Thymus (tissue), 11 donors: ENCODE results near the gene DNAJC30. TPM values are rescaled to one million over a fixed set of nuclear protein-coding genes. Genes with fewer than 3 reads are reported as not detected.
"Not testable (repeated sequence)": the region's sequence is repeated elsewhere in the genome, so short reads cannot be mapped to it uniquely, and the experiment has no call there.

Source experiments
- DNase-seq, 9 donors: peaks; one replicate each; pipeline ENCODE4 v3.0.0-alpha.2; 2013; ENCODE audit warnings: low spot score in 9 of 9, low read depth in 6 of 9, missing footprints in 1 of 9
- H3K27ac ChIP-seq, 2 donors: one replicate each; pipeline ENCODE4 v1.5.1; 2013; ENCODE audit warnings: control low read depth in 1 of 2, low read depth in 1 of 2, low read length in 1 of 2, mild to moderate bottlenecking in 1 of 2, moderate library complexity in 1 of 2
- H3K27me3 ChIP-seq, 2 donors: one replicate each; pipeline ENCODE4 v1.5.1; 2013; ENCODE audit warnings: low read length in 1 of 2; ENCODE audit not compliant: control insufficient read depth in 2 of 2, insufficient read depth in 1 of 2
- H3K36me3 ChIP-seq, 2 donors: one replicate each; pipeline ENCODE4 v1.5.1; 2013; ENCODE audit warnings: low read length in 1 of 2, mild to moderate bottlenecking in 1 of 2, moderate library complexity in 1 of 2; ENCODE audit not compliant: control insufficient read depth in 2 of 2, insufficient read depth in 2 of 2
- H3K4me1 ChIP-seq, 2 donors: one replicate each; pipeline ENCODE4 v1.5.1; 2013; ENCODE audit warnings: low read length in 2 of 2; ENCODE audit not compliant: control insufficient read depth in 2 of 2, insufficient read depth in 2 of 2
- H3K4me3 ChIP-seq, 2 donors: one replicate each; pipeline ENCODE4 v1.5.1; 2013; ENCODE audit warnings: low read length in 2 of 2, control low read depth in 1 of 2, mild to moderate bottlenecking in 1 of 2
- H3K9me3 ChIP-seq, 2 donors: one replicate each; pipeline ENCODE4 v1.5.1; 2013; ENCODE audit warnings: low read length in 1 of 2, mild to moderate bottlenecking in 1 of 2; ENCODE audit not compliant: control insufficient read depth in 2 of 2, insufficient read depth in 1 of 2
- WGBS: extraction: QIAGEN DNeasy Blood & Tissue Kit; methylation state at CpG from one replicate; pipeline ENCODE4 v1.1.7; 2013; 5-methylcytosine and 5-hydroxymethylcytosine counted together
- polyA plus RNA-seq: library from polyadenylated mRNA; stranded (reverse); fragments of 200-250 nt; gene quantifications from one replicate; pipeline ENCODE4 v1.2.3, GENCODE V29; 2013
- total RNA-seq: library from RNA; stranded (reverse); fragments of 120-200 nt; gene quantifications from one replicate; pipeline ENCODE4 v1.2.4, GENCODE V29; 2013
- donor health status: healthy.

The DNAJC30 gene
- total and polyA plus RNA-seq, 2 donors: 3.7 to 8.0 TPM

- Histone ChIP-seq H3K27me3 (no peaks in the 10 kb centered on the region), H3K36me3 (peaks cover 17% of the 10 kb centered on the region in 2 donors), H3K9me3 (no peaks in the 10 kb centered on the region), H3K4me1 (peaks cover 20 to 21% of the 10 kb centered on the region in 2 donors), H3K27ac (no peak overlapping the region), H3K4me3 (no peak overlapping the region)
- DNase-seq: no peak
- 96% methylated on average over 7 of the region's 7 CpGs for WGBS
These were observed 2.8 kb downstream of the DNAJC30 start for GRCh38 chr7:73680501-73680900.

GRCh38 chr7:73679709-73680108, 3.5 kb downstream of the DNAJC30 start:
- Histone ChIP-seq H3K9me3 (no peaks in the 10 kb centered on the region), H3K36me3 (peaks cover 17% of the 10 kb centered on the region in 2 donors), H3K27me3 (no peaks in the 10 kb centered on the region), H3K27ac (no peak overlapping the region), H3K4me3 (no peak overlapping the region), H3K4me1 (peaks cover 20 to 21% of the 10 kb centered on the region in 2 donors)
- 98% methylated on average over 2 of the region's 2 CpGs for WGBS
- DNase-seq: no peak

DNA sequence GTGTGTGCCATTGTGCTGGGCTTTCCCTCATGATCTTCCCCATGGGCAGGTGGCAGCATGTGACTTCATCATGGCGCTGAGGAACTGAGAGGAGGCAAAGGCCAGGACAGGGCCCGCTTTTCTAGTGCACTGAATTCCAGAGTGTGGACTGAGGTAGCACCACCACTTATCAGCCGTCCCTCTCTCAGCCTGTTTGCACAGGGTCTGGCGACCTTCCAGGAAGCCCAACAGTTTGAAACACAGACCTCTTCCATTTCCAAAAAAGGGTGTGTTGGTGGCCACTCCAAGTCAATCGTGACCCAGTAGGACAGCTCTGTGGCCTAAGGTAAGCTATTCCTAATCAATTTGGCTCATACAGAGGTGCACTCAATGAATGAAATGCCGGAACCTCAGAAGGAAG, 4.4 kb downstream of the DNAJC30 start:
- Histone ChIP-seq H3K4me3 (no peak overlapping the region), H3K27ac (no peak overlapping the region), H3K9me3 (no peaks in the 10 kb centered on the region), H3K27me3 (peaks cover 0 to 3% of the 10 kb centered on the region in 2 donors), H3K36me3 (peaks cover 17% of the 10 kb centered on the region in 2 donors), H3K4me1 (peaks cover 14 to 16% of the 10 kb centered on the region in 2 donors)
- WGBS: 98% methylated on average over 6 of the region's 6 CpGs
- no peak for DNase-seq

- Histone ChIP-seq H3K36me3 (peaks cover 13 to 14% of the 10 kb centered on the region in 2 donors), H3K27me3 (peaks cover 5 to 25% of the 10 kb centered on the region in 2 donors)
- not testable (repeated sequence) for H3K27ac ChIP-seq, H3K4me1 ChIP-seq, H3K9me3 ChIP-seq, DNase-seq, H3K4me3 ChIP-seq
- WGBS: 90% methylated on average over 9 of the region's 9 CpGs
These were observed 7.2 kb downstream of the DNAJC30 start for GRCh38 chr7:73676062-73676461.

DNA sequence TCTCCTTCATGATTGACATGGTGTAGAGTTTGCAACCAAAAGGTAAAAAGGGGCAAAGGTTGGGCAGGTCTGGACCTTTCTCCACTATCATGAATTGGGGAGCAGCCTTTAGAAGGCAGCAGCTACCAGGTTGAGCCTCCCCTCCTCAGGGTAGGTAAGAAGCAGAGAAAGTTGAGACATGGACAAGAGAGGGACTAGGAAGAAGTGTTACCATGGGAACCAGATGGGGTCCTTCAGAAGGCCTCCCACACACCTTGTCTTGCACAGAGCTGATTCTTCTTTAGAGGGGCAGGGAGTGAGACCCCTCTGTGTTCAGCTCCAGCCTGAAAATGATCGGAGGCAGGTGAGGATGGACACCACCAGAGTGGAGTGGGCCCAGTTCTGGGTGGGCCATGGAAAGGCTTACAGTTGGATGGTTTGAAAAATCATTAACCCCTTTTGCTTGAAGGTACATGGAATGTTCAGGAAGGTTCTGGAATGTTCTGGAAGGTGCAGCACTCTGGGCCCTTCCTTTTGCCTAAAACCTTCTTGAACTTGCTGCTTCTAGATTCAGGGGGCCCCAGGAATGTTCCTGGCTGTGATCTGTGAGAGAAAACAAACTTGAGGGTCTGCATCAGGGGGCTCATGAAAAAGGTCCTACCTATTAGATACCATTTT, 8.7 kb downstream of the DNAJC30 start:
- Histone ChIP-seq H3K27ac (no peak overlapping the region), H3K36me3 (peaks cover 9 to 10% of the 10 kb centered on the region in 2 donors), H3K27me3 (peaks cover 14 to 39% of the 10 kb centered on the region in 2 donors), H3K9me3 (no peaks in the 10 kb centered on the region), H3K4me1 (no peaks in the 10 kb centered on the region), H3K4me3 (no peak overlapping the region)
- no peak for DNase-seq
- 96% methylated on average over 1 of the region's 1 CpG for WGBS

- DNase-seq: no peak
- H3K27me3 ChIP-seq: peaks cover 25 to 60% of the 10 kb centered on the region in 2 donors
- no peaks in the 10 kb centered on the region for H3K36me3 ChIP-seq
- WGBS: 93% methylated on average over 15 of the region's 15 CpGs
- H3K4me1 ChIP-seq: peaks cover 0 to 9% of the 10 kb centered on the region in 2 donors
- H3K4me3 ChIP-seq: no peak overlapping the region
- H3K27ac ChIP-seq: no peak overlapping the region
- no peaks in the 10 kb centered on the region for H3K9me3 ChIP-seq
These were observed 11.3 kb downstream of the DNAJC30 start for GRCh38 chr7:73671857-73672445.

GRCh38 chr7:73671322-73671661, 12.0 kb downstream of the DNAJC30 start:
- WGBS: 28% methylated on average over 12 of the region's 12 CpGs
- DNase-seq: no peak
- Histone ChIP-seq H3K9me3 (no peaks in the 10 kb centered on the region), H3K4me1 (peaks cover 0 to 9% of the 10 kb centered on the region in 2 donors), H3K27ac (no peak overlapping the region), H3K4me3 (no peak overlapping the region), H3K27me3 (peaks cover 26 to 66% of the 10 kb centered on the region in 2 donors), H3K36me3 (no peaks in the 10 kb centered on the region)

GRCh38 chr7:73669858-73670385, 13.3 kb downstream of the DNAJC30 start:
- Histone ChIP-seq H3K36me3 (no peaks in the 10 kb centered on the region), H3K27me3 (peaks cover 30 to 79% of the 10 kb centered on the region in 2 donors), H3K27ac (no peak overlapping the region), H3K4me3 (no peak overlapping the region), H3K4me1 (peaks cover 0 to 9% of the 10 kb centered on the region in 2 donors), H3K9me3 (no peaks in the 10 kb centered on the region)
- WGBS: 79% methylated on average over 12 of the region's 12 CpGs
- DNase-seq: no peak

- DNase-seq: no peak
- H3K9me3 ChIP-seq: no peaks in the 10 kb centered on the region
- H3K4me3 ChIP-seq: no peak overlapping the region
- no peak overlapping the region for H3K27ac ChIP-seq
- H3K4me1 ChIP-seq: peaks cover 0 to 9% of the 10 kb centered on the region in 2 donors
- no peaks in the 10 kb centered on the region for H3K36me3 ChIP-seq
- 67% methylated on average over 19 of the region's 19 CpGs for WGBS
- H3K27me3 ChIP-seq: peaks cover 30 to 81% of the 10 kb centered on the region in 2 donors
These were observed 14.0 kb downstream of the DNAJC30 start for GRCh38 chr7:73669288-73669701.
